ENCODE measurements around the gene MRPL20.

Gene MRPL20

DNA sequence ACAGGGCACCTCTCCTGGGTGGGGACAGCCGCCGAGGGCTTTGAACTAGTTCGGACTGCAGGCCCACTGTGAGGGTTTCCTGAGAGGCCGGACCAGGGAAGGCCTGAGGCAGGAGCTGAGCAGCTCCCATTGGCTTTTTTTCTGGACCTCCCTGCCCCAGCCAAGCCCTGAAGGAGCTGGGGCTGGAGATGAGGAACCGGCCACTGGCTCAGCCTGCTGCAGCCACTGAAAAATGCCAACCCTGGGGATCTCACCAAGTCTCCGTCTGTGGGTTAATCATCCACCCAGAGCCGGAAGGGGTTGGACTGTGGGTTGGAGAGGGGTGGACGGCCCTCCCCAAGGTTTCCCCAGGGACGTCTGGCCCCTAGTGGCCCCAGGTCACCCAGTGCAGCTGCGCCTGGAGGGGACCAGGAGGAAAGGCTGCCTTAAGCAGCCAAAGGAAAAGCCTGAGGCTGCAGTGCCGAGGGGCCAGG is 30.8 kb upstream of the MRPL20 start:
- peak; percentile 65 for DNase-seq (ENCODE audit: low spot score)
- H3K27me3 ChIP-seq (ENCODE audit: insufficient read depth, poor library complexity, severe bottlenecking), result no peaks in the 10 kb centered on the region
- no peak overlapping the region for H3K4me3 ChIP-seq (ENCODE audit: severe bottlenecking)
- H3K36me3 ChIP-seq (ENCODE audit: low read depth), result no peaks in the 10 kb centered on the region
- H3K4me1 ChIP-seq (ENCODE audit: insufficient read depth, poor library complexity, severe bottlenecking), result peaks cover 8% of the 10 kb centered on the region
- H3K9me3 ChIP-seq (ENCODE audit: severe bottlenecking), result no peaks in the 10 kb centered on the region
- no peak for ATAC-seq (ENCODE audit: low read depth)
- TF ChIP-seq, protein P1, sequence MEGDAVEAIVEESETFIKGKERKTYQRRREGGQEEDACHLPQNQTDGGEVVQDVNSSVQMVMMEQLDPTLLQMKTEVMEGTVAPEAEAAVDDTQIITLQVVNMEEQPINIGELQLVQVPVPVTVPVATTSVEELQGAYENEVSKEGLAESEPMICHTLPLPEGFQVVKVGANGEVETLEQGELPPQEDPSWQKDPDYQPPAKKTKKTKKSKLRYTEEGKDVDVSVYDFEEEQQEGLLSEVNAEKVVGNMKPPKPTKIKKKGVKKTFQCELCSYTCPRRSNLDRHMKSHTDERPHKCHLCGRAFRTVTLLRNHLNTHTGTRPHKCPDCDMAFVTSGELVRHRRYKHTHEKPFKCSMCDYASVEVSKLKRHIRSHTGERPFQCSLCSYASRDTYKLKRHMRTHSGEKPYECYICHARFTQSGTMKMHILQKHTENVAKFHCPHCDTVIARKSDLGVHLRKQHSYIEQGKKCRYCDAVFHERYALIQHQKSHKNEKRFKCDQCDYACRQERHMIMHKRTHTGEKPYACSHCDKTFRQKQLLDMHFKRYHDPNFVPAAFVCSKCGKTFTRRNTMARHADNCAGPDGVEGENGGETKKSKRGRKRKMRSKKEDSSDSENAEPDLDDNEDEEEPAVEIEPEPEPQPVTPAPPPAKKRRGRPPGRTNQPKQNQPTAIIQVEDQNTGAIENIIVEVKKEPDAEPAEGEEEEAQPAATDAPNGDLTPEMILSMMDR (IDR thresholded peaks at IDR 0.05; ENCODE audit: poor library complexity, severe bottlenecking), result no peak
- no peak overlapping the region for H3K27ac ChIP-seq (ENCODE audit: poor library complexity, severe bottlenecking)

DNA sequence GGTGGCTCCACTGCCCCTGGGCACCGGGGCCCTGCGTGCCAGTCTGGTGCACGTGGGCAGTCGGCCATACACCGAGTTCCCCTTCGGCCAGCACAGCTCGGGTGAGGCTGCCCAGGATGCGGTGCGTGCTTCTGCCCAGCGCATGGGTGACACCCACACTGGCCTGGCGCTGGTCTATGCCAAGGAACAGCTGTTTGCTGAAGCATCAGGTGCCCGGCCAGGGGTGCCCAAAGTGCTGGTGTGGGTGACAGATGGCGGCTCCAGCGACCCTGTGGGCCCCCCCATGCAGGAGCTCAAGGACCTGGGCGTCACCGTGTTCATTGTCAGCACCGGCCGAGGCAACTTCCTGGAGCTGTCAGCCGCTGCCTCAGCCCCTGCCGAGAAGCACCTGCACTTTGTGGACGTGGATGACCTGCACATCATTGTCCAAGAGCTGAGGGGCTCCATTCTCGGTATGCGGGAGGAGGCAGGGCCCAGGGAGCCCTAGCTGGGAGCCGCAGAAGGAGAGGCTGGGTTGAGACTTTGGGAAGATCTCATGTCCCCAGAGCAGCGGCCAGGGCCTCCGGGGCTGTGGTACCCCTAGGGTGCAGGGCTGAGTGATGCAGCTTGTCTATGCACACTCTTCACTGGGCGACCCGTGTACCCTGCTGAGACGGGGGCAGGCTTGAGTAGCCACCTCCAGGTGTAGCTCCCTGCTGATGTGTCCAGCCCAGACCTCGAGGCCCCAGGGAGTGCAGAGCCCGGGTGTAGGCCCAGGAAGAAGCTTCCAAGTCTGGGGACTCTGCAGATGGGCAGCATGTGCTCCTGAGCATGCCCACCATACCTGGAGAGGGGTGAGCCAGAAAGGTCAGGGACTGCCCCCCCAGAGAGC is 30.2 kb upstream of the MRPL20 start:
- Histone ChIP-seq H3K27me3 (ENCODE audit: insufficient read depth, poor library complexity, severe bottlenecking) (no peaks in the 10 kb centered on the region), H3K4me1 (ENCODE audit: insufficient read depth, poor library complexity, severe bottlenecking) (peaks cover 9% of the 10 kb centered on the region), H3K36me3 (ENCODE audit: low read depth) (no peaks in the 10 kb centered on the region), H3K27ac (ENCODE audit: poor library complexity, severe bottlenecking) (no peak overlapping the region), H3K4me3 (ENCODE audit: severe bottlenecking) (no peak overlapping the region), H3K9me3 (ENCODE audit: severe bottlenecking) (no peaks in the 10 kb centered on the region)
- DNase-seq (ENCODE audit: low spot score) (peak; percentile 65), ATAC-seq (ENCODE audit: low read depth) (no peak)
- TF ChIP-seq, protein P1 (IDR thresholded peaks at IDR 0.05; ENCODE audit: poor library complexity, severe bottlenecking), result no peak

DNA sequence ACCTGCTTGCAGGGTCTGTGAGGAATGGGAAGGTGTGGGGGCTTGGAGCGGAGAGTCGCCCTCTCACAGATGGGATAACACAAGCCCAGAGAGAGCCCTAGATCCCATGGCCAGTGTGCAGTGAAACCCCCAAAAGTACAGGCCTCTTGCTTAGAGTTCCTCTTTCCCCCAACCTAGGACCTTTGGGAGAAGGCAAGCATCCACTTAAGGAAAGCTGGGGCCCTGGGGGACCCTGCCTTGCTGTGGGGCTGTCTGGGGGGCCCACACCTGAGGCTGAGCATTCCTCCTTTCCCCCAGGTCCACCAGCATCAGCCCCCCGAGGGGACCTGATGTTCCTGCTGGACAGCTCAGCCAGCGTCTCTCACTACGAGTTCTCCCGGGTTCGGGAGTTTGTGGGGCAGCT is 29.5 kb upstream of the MRPL20 start:
- DNase-seq (ENCODE audit: low spot score), result no peak
- Histone ChIP-seq H3K9me3 (ENCODE audit: severe bottlenecking) (no peaks in the 10 kb centered on the region), H3K4me1 (ENCODE audit: insufficient read depth, poor library complexity, severe bottlenecking) (peaks cover 9% of the 10 kb centered on the region), H3K36me3 (ENCODE audit: low read depth) (no peaks in the 10 kb centered on the region), H3K27ac (ENCODE audit: poor library complexity, severe bottlenecking) (no peak overlapping the region), H3K4me3 (ENCODE audit: severe bottlenecking) (peak overlapping the region; percentile 45), H3K27me3 (ENCODE audit: insufficient read depth, poor library complexity, severe bottlenecking) (no peaks in the 10 kb centered on the region)
- TF ChIP-seq, protein P1 (IDR thresholded peaks at IDR 0.05; ENCODE audit: poor library complexity, severe bottlenecking), result no peak
- ATAC-seq (ENCODE audit: low read depth), result no peak

DNA sequence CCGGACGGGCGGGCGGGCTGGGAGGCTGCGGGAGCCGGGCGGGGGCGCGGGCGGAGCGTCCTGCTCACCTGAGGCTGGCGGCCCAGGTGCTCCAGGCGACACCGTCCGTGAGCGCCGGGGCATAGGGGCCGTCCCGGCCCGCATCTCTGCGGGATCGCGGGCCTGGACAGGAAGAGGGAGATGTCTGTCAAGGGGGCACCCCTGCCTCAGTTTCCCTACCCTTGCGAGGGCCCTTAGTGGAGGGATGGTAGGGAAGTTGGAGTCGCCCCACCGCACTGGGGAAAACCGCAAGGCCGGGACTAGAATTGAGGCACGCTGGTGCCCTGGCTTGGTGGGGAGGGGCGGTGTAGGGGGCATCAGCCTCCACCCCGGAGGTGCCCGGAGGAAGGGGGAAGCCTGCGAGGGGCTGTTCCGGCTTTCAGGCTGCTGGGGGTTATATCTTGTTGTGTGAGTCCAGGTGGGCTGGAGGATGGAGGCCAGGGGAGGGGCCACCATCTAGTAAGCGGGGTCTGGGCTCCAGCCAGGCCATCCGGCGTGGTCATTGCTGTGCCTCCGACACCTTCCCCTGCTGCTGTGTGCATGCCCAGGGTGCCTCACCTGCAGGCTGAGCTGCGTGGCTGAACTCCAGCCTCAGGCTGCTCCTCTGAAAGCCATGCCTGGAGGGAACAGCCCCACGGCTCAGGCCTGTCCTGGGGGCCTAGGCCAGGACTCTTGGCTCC is 29.0 kb upstream of the MRPL20 start:
- Histone ChIP-seq H3K9me3 (ENCODE audit: severe bottlenecking) (no peaks in the 10 kb centered on the region), H3K27ac (ENCODE audit: poor library complexity, severe bottlenecking) (no peak overlapping the region), H3K4me1 (ENCODE audit: insufficient read depth, poor library complexity, severe bottlenecking) (peaks cover 9% of the 10 kb centered on the region), H3K4me3 (ENCODE audit: severe bottlenecking) (peak overlapping the region; percentile 45), H3K36me3 (ENCODE audit: low read depth) (no peaks in the 10 kb centered on the region), H3K27me3 (ENCODE audit: insufficient read depth, poor library complexity, severe bottlenecking) (no peaks in the 10 kb centered on the region)
- TF ChIP-seq, protein P1 (IDR thresholded peaks at IDR 0.05; ENCODE audit: poor library complexity, severe bottlenecking), result no peak
- ATAC-seq (ENCODE audit: low read depth) (no peak), DNase-seq (ENCODE audit: low spot score) (no peak)
